HEK293 (cell line): ENCODE results near the gene EPM2A.

ENCODE experiments used
- CTCF ChIA-PET: fragments of 350-600 bp; formaldehyde crosslinking; extraction: SDS; loops from one replicate; lab custom pipeline; 2021; ENCODE audit warnings: antibody characterized with exemption; lab: Yijun Ruan, JAX
- POLR2A ChIA-PET: fragments of 300-600 bp; formaldehyde crosslinking; extraction: SDS; loops from one replicate; lab custom pipeline; 2020; ENCODE audit warnings: antibody characterized with exemption, inconsistent platforms; lab: Yijun Ruan, JAX
- H3K27ac ChIP-seq: fragments of 200-500 bp; sonication (Bioruptor generic); 2 replicates; pipeline ENCODE4 v1.5.1; 2014; ENCODE audit warnings: low read depth, low read length, control low read depth, inconsistent platforms; ENCODE audit errors: extremely low read depth
- H3K36me3 ChIP-seq, 2 experiments: fragments of 200-500 bp in 1 of 2; sonication (Bioruptor generic) in 1 of 2; 1 replicate in 1 of 2; 2 replicates in 1 of 2; pipeline ENCODE4 v1.5.1; 2014 to 2017; ENCODE audit warnings: inconsistent platforms in 2 of 2, low read length in 2 of 2; ENCODE audit not compliant: control insufficient read depth in 2 of 2, insufficient read depth in 1 of 2
- H3K4me1 ChIP-seq: fragments of 200-500 bp; sonication (Bioruptor generic); 2 replicates; pipeline ENCODE4 v1.5.1; 2014; ENCODE audit warnings: mild to moderate bottlenecking, low read length, inconsistent platforms; ENCODE audit not compliant: control insufficient read depth, insufficient read depth
- H3K4me3 ChIP-seq: 2 replicates; pipeline ENCODE4 v1.5.1; 2011; ENCODE audit warnings: low read depth, mild to moderate bottlenecking, control low read depth, low read length, moderate library complexity
- H3K9me3 ChIP-seq: fragments of 200-500 bp; sonication (Bioruptor generic); 2 replicates; pipeline ENCODE4 v1.5.1; 2014; ENCODE audit warnings: low read depth, low read length, inconsistent platforms; ENCODE audit not compliant: control insufficient read depth, insufficient read depth
- CTCF ChIP-seq: fragments of 450-650 bp; formaldehyde crosslinking; IDR thresholded peaks from 2 replicates; pipeline ENCODE4 v1.5.1; 2016; ENCODE audit warnings: missing biosample characterization, missing genetic modification characterization
- FEZF1 ChIP-seq: fragments of 450-650 bp; formaldehyde crosslinking; IDR thresholded peaks from 2 replicates; pipeline ENCODE4 v1.5.1; 2016; ENCODE audit warnings: missing biosample characterization, missing genetic modification characterization
- KLF9 ChIP-seq: fragments of 450-650 bp; formaldehyde crosslinking; IDR thresholded peaks from 2 replicates; pipeline ENCODE4 v1.5.1; 2016; ENCODE audit warnings: missing biosample characterization, missing genetic modification characterization, low read depth
- ZBTB49 ChIP-seq: fragments of 450-650 bp; formaldehyde crosslinking; IDR thresholded peaks from 2 replicates; pipeline ENCODE4 v1.5.1; 2016; ENCODE audit warnings: missing biosample characterization, missing genetic modification characterization, low read depth
- ZBTB7A ChIP-seq: fragments of 450-650 bp; formaldehyde crosslinking; IDR thresholded peaks from 2 replicates; pipeline ENCODE4 v1.5.1; 2016; ENCODE audit warnings: low read depth, missing biosample characterization, missing genetic modification characterization
- ZNF10 ChIP-seq: fragments of 450-650 bp; formaldehyde crosslinking; IDR thresholded peaks from 2 replicates; pipeline ENCODE4 v1.5.1; 2017; ENCODE audit warnings: missing biosample characterization, missing genetic modification characterization
- ZNF132 ChIP-seq: fragments of 450-650 bp; formaldehyde crosslinking; IDR thresholded peaks from 2 replicates; pipeline ENCODE4 v1.5.1; 2017; ENCODE audit warnings: missing biosample characterization, missing genetic modification characterization, borderline replicate concordance
- ZNF169 ChIP-seq: fragments of 450-650 bp; formaldehyde crosslinking; IDR thresholded peaks from 2 replicates; pipeline ENCODE4 v1.5.1; 2016; ENCODE audit warnings: missing biosample characterization, missing genetic modification characterization
- ZNF335 ChIP-seq: fragments of 450-650 bp; formaldehyde crosslinking; conservative IDR thresholded peaks from 2 replicates; pipeline ENCODE4 v1.5.1; 2016; ENCODE audit warnings: missing biosample characterization, missing genetic modification characterization
- ZNF341 ChIP-seq: fragments of 450-650 bp; formaldehyde crosslinking; IDR thresholded peaks from 2 replicates; pipeline ENCODE4; 2016; ENCODE audit warnings: low read depth, missing biosample characterization, missing genetic modification characterization
- ZNF404 ChIP-seq: fragments of 450-650 bp; formaldehyde crosslinking; IDR thresholded peaks from 2 replicates; pipeline ENCODE4 v1.5.1; 2017; ENCODE audit warnings: missing biosample characterization, missing genetic modification characterization
- ZNF623 ChIP-seq: fragments of 450-650 bp; formaldehyde crosslinking; IDR thresholded peaks from 2 replicates; pipeline ENCODE4 v1.5.1; 2016; ENCODE audit warnings: missing biosample characterization, missing genetic modification characterization
- ZNF701 ChIP-seq: fragments of 450-650 bp; formaldehyde crosslinking; IDR thresholded peaks from 2 replicates; pipeline ENCODE4 v1.5.1; 2016; ENCODE audit warnings: missing biosample characterization, missing genetic modification characterization
- TF ChIP-seq, protein P1 (sequence below): fragments of 450-650 bp; formaldehyde crosslinking; IDR thresholded peaks from 2 replicates; pipeline ENCODE4 v1.5.1; 2017; ENCODE audit warnings: missing biosample characterization, missing genetic modification characterization

EPM2A gene

DNA sequence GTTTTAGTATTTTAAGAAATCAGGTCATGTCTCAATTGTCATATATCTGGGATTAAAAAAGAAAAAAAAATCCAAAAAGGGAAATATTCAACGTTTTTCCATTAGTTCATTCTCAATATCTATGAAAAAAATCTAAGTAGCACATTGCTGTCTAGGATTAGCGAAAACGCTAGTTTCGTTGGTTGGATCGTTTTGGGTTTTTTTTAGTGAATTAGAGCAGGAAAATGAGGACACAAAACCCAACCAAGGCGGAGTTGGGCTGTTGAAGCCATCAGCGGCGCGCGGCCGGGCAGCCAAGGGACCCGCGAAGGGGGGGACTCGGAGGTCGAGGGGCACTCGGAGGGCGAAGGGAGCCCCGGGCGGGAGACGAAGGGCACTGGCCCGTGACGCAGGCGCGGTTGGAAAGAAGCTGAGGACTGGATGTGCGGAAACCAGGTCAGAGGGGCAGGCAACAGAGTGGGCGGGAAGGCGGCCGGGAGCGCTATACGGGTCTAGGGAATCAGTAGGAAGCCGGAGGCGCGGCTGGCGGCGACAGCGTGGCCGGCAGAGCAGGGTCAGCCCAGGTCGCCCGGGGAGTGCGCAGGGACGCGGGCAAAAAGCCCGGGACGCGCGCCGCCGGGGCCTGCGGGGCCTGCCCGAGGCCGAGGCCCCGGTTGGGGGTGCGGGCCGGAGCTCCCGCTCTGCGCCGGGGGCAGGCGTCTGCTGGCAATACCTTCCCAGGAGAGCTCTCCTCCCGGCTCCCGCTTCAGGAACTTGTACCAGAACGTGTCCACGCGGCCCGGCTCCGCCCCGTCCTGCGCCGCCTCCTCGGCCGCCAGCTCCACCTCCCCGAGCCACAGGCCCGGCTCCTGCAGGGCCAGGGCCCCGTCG, 599 bp downstream of the EPM2A start (continued):
- no peak for TF ChIP-seq ZNF169 (tag by site-specific recombination)

DNA sequence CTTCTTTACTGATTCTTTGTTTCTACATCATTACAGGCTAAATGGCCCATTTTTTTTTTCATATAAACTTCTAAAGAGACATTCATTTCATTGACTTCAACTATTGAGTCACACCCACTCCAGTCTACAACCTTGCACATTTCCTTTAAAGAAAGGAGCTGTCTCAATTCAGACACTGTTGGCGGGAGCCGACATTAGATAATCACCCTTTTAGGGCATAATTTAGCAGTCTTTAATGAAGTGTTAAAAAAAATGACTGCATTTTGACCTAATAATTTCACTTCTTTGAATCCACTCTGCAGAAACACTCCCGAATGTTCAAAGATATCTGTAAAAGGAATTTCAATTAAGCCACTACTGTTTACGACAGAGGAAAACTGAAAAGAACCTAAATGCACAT, 1.5 kb downstream of the EPM2A start:
- ChIA-PET POLR2A (no interaction called here), CTCF (interaction anchor here (0.7 to 1.2 kb wide), 2 partner anchors 10 to 604 kb away, joined by 3 read pairs; no protein-coding TSS in a partner anchor)
- no peaks in the 10 kb centered on the region for H3K9me3 ChIP-seq
- H3K36me3 ChIP-seq, result no peaks in the 10 kb centered on the region
- peak overlapping the region; percentile 55 for H3K4me3 ChIP-seq
- TF ChIP-seq FEZF1 (0 out of 2 replicates have a peak, but pooled peaks have one; percentile 12), KLF9 (tag by site-specific recombination) (peak; percentile 47; the same call in 1 of the 2 replicates), ZNF10 (tag by site-specific recombination) (peak; percentile 41; the same call in 1 of the 2 replicates)
- TF ChIP-seq, protein P1, sequence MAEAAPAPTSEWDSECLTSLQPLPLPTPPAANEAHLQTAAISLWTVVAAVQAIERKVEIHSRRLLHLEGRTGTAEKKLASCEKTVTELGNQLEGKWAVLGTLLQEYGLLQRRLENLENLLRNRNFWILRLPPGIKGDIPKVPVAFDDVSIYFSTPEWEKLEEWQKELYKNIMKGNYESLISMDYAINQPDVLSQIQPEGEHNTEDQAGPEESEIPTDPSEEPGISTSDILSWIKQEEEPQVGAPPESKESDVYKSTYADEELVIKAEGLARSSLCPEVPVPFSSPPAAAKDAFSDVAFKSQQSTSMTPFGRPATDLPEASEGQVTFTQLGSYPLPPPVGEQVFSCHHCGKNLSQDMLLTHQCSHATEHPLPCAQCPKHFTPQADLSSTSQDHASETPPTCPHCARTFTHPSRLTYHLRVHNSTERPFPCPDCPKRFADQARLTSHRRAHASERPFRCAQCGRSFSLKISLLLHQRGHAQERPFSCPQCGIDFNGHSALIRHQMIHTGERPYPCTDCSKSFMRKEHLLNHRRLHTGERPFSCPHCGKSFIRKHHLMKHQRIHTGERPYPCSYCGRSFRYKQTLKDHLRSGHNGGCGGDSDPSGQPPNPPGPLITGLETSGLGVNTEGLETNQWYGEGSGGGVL (tag by site-specific recombination), result no peak
- H3K27ac ChIP-seq, result no peak overlapping the region
- H3K4me1 ChIP-seq, result peaks cover 4% of the 10 kb centered on the region; the same call in 1 of the 2 replicates

DNA sequence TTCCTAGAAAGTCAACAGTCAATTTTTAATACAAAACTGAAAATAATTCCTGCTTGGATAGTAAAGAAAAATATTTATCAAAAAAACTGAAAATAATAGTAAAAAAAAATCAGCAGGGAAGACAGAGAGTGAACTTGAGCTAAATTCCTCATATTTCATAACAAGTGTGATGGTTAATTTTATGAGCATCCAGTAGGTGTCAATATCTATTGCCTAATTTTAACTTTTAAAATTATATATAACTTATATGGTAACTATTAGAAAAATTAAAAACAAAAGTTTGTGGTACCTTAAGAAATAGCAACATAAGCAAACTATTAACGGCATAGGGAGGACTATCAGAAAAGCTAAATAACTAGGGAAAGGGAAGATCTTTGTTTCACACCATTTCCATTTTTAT, 2.1 kb downstream of the EPM2A start:
- CTCF ChIA-PET, result interaction anchor here (0.6 to 1.2 kb wide), 2 partner anchors 9 to 400 kb away, joined by 3 to 5 read pairs; no protein-coding TSS in a partner anchor
- POLR2A ChIA-PET, result interaction anchor here (1.5 kb wide), 1 partner anchor 82 kb away, joined by 11 read pairs; the partner anchor contains the start of gene FBXO30
- Histone ChIP-seq H3K27ac (no peak overlapping the region), H3K4me3 (no peak overlapping the region), H3K9me3 (no peaks in the 10 kb centered on the region), H3K4me1 (peaks cover 4% of the 10 kb centered on the region; the same call in 1 of the 2 replicates), H3K36me3 (no peaks in the 10 kb centered on the region)
- no peak for TF ChIP-seq ZBTB49 (tag by site-specific recombination)
- TF ChIP-seq ZNF335, result peak; percentile 39; the same call in 1 of the 2 replicates

DNA sequence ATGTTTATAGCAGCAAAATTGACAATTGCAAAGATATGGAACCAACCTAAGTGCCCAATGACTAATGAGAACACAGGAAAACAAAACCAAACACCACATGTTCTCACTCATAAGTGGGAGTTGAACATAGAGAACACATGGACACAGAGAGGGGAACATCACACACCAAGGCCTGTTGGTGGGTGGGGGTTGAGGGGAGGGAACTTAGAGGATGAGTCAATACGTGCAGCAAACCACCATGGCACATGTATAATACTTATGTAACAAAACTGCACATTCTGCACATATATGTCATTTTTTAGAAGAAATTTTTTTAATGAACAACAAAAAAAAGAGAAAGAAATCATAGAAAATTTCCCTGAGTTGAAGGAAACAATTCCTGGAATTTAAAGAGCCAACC, 3.9 kb downstream of the EPM2A start:
- ChIA-PET CTCF (no interaction called here), POLR2A (no interaction called here)
- Histone ChIP-seq H3K36me3 (no peaks in the 10 kb centered on the region), H3K9me3 (no peaks in the 10 kb centered on the region), H3K27ac (no peak overlapping the region), H3K4me1 (peaks cover 4% of the 10 kb centered on the region; the same call in 1 of the 2 replicates), H3K4me3 (no peak overlapping the region)
- TF ChIP-seq ZNF132 (tag by site-specific recombination), result no peak
- TF ChIP-seq CTCF (tag by site-specific recombination), result no peak
- no peak for TF ChIP-seq ZNF623
- TF ChIP-seq, protein P1 (tag by site-specific recombination), result peak; percentile 42
- TF ChIP-seq ZNF701 (tag by site-specific recombination), result no peak
- no peak for TF ChIP-seq ZBTB7A (tag by site-specific recombination)
- TF ChIP-seq ZNF404 (tag by site-specific recombination), result no peak
- no peak for TF ChIP-seq ZNF341
